ENCODE data around the gene IDE. TPM values are rescaled to one million over a fixed set of nuclear protein-coding genes. Genes with fewer than 3 reads are reported as not detected.

IDE gene
- total and polyA plus RNA-seq, 10 of the 15 experiments (the other 5 are each of a cell fraction or from before 2014, with no cell fraction given) = 11.6 to 54.5 (median 33.6) TPM

GRCh38 chr10:92538231-92538958 is 35.5 kb downstream of the IDE start (continued):
- TF ChIP-seq, protein P1, sequence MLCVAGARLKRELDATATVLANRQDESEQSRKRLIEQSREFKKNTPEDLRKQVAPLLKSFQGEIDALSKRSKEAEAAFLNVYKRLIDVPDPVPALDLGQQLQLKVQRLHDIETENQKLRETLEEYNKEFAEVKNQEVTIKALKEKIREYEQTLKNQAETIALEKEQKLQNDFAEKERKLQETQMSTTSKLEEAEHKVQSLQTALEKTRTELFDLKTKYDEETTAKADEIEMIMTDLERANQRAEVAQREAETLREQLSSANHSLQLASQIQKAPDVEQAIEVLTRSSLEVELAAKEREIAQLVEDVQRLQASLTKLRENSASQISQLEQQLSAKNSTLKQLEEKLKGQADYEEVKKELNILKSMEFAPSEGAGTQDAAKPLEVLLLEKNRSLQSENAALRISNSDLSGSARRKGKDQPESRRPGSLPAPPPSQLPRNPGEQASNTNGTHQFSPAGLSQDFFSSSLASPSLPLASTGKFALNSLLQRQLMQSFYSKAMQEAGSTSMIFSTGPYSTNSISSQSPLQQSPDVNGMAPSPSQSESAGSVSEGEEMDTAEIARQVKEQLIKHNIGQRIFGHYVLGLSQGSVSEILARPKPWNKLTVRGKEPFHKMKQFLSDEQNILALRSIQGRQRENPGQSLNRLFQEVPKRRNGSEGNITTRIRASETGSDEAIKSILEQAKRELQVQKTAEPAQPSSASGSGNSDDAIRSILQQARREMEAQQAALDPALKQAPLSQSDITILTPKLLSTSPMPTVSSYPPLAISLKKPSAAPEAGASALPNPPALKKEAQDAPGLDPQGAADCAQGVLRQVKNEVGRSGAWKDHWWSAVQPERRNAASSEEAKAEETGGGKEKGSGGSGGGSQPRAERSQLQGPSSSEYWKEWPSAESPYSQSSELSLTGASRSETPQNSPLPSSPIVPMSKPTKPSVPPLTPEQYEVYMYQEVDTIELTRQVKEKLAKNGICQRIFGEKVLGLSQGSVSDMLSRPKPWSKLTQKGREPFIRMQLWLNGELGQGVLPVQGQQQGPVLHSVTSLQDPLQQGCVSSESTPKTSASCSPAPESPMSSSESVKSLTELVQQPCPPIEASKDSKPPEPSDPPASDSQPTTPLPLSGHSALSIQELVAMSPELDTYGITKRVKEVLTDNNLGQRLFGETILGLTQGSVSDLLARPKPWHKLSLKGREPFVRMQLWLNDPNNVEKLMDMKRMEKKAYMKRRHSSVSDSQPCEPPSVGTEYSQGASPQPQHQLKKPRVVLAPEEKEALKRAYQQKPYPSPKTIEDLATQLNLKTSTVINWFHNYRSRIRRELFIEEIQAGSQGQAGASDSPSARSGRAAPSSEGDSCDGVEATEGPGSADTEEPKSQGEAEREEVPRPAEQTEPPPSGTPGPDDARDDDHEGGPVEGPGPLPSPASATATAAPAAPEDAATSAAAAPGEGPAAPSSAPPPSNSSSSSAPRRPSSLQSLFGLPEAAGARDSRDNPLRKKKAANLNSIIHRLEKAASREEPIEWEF (IDR thresholded peaks at IDR 0.05; ENCODE audit: insufficient replicate concordance, low read depth, low read length) = no peak
- no peak for TF ChIP-seq MTA3 (IDR thresholded peaks at IDR 0.05; ENCODE audit: borderline replicate concordance, low read length)
- no peak for TF ChIP-seq CREB1 (IDR thresholded peaks at IDR 0.05; ENCODE audit: low read depth)
- TF ChIP-seq, protein P2, sequence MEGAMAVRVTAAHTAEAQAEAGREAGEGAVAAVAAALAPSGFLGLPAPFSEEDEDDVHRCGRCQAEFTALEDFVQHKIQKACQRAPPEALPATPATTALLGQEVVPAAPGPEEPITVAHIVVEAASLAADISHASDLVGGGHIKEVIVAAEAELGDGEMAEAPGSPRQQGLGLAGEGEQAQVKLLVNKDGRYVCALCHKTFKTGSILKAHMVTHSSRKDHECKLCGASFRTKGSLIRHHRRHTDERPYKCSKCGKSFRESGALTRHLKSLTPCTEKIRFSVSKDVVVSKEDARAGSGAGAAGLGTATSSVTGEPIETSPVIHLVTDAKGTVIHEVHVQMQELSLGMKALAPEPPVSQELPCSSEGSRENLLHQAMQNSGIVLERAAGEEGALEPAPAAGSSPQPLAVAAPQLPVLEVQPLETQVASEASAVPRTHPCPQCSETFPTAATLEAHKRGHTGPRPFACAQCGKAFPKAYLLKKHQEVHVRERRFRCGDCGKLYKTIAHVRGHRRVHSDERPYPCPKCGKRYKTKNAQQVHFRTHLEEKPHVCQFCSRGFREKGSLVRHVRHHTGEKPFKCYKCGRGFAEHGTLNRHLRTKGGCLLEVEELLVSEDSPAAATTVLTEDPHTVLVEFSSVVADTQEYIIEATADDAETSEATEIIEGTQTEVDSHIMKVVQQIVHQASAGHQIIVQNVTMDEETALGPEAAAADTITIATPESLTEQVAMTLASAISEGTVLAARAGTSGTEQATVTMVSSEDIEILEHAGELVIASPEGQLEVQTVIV (IDR thresholded peaks at IDR 0.05; ENCODE audit: borderline replicate concordance, partially characterized antibody) = no peak
- TF ChIP-seq SP1 (IDR thresholded peaks at IDR 0.05; ENCODE audit: low read depth, low read length) = no peak

Measured in GM12878 (cell line).